SU-DHL-6 (cell line): ENCODE results near the gene INPP5A.

Experiments
- H2AFZ ChIP-seq: fragments of 200-600 bp; sonication (generic); 2 replicates; pipeline ENCODE4 v1.6.1; 2014; ENCODE audit warnings: low read depth, mild to moderate bottlenecking, moderate library complexity, mixed read lengths, antibody characterized with exemption, low read length; ENCODE audit not compliant: severe bottlenecking
- H3F3A ChIP-seq: fragments of 200-600 bp; shearing (Covaris generic); 2 replicates; pipeline ENCODE4 v1.6.0; 2016; ENCODE audit warnings: antibody characterized with exemption, mild to moderate bottlenecking; ENCODE audit not compliant: insufficient read depth
- H3K27ac ChIP-seq: fragments of 200-600 bp; sonication (generic); 2 replicates; pipeline ENCODE4 v1.5.1; 2016; ENCODE audit warnings: low read depth, mild to moderate bottlenecking, low read length, moderate library complexity, mixed read lengths
- H3K27me3 ChIP-seq: fragments of 200-600 bp; sonication (generic), shearing (Covaris generic); 2 replicates; pipeline ENCODE4 v1.6.0; 2014; ENCODE audit warnings: mild to moderate bottlenecking, low read length
- H3K36me3 ChIP-seq: fragments of 200-600 bp; sonication (generic); 2 replicates; pipeline ENCODE4 v1.6.1; 2014; ENCODE audit warnings: mild to moderate bottlenecking, low read length, mixed read lengths
- H3K4me2 ChIP-seq: fragments of 300-600, 200-600 bp; shearing (Covaris generic), sonication (generic); 2 replicates; pipeline ENCODE4 v1.6.0; 2014; ENCODE audit warnings: low read length, low read depth, mild to moderate bottlenecking; ENCODE audit not compliant: poor library complexity, severe bottlenecking
- H3K4me3 ChIP-seq: fragments of 200-600 bp; sonication (generic); 2 replicates; pipeline ENCODE4 v1.5.1; 2014; ENCODE audit warnings: antibody characterized with exemption, low read length, mild to moderate bottlenecking, mixed read lengths; ENCODE audit not compliant: insufficient read depth, poor library complexity, severe bottlenecking
- H3K79me2 ChIP-seq: fragments of 200-600 bp; sonication (generic); 2 replicates; pipeline ENCODE4 v1.6.1; 2014; ENCODE audit warnings: mild to moderate bottlenecking, low read length, moderate library complexity; ENCODE audit not compliant: insufficient read depth
- H3K9ac ChIP-seq: fragments of 200-600 bp; sonication (generic); 2 replicates; pipeline ENCODE4 v1.7.0; 2014; ENCODE audit warnings: mild to moderate bottlenecking, low read length
- H3K9me2 ChIP-seq: fragments of 200-600 bp; sonication (generic); replicated peaks from 2 replicates; pipeline ENCODE4 v1.6.1; 2014; ENCODE audit warnings: low read length; ENCODE audit not compliant: insufficient read depth
- H3K9me3 ChIP-seq: fragments of 200-600 bp; sonication (generic); 2 replicates; pipeline ENCODE4 v1.6.1; 2014; ENCODE audit warnings: low read length, mixed read lengths; ENCODE audit not compliant: insufficient read depth
- H4K20me1 ChIP-seq: fragments of 200-600 bp; sonication (generic); 2 replicates; pipeline ENCODE4 v1.6.1; 2014; ENCODE audit warnings: low read depth, mild to moderate bottlenecking, antibody characterized with exemption, low read length, moderate library complexity, mixed read lengths
- CTCF ChIP-seq: fragments of 200-600 bp; sonication (generic); IDR thresholded peaks from one replicate; pipeline ENCODE4 v1.5.1; 2017; ENCODE audit warnings: antibody characterized with exemption, mild to moderate bottlenecking, low read length, moderate library complexity; ENCODE audit not compliant: insufficient read depth, poor library complexity, severe bottlenecking
- EZH2phosphoT487 ChIP-seq: fragments of 200-600 bp; sonication (generic), shearing (Covaris generic); conservative IDR thresholded peaks from 2 replicates; pipeline ENCODE4 v1.6.1; 2018; ENCODE audit warnings: mild to moderate bottlenecking, antibody characterized with exemption, low read length, moderate library complexity, mixed read lengths

The INPP5A gene

GRCh38 chr10:132563485-132564248 is 26.1 kb downstream of the INPP5A start:
- H2AFZ ChIP-seq, result no peak overlapping the region
- no peaks in the 10 kb centered on the region for H4K20me1 ChIP-seq
- H3K27ac ChIP-seq, result no peak overlapping the region
- H3K9me3 ChIP-seq, result no peaks in the 10 kb centered on the region
- H3K4me2 ChIP-seq, result no peak overlapping the region
- H3K79me2 ChIP-seq, result no peaks in the 10 kb centered on the region
- H3K36me3 ChIP-seq, result no peaks in the 10 kb centered on the region
- H3K27me3 ChIP-seq, result no peaks in the 10 kb centered on the region; the same call in 1 of the 2 replicates
- no peaks in the 10 kb centered on the region for H3K9me2 ChIP-seq
- no peak for TF ChIP-seq EZH2phosphoT487
- no peak for TF ChIP-seq CTCF
- no peak overlapping the region for H3K4me3 ChIP-seq
- H3K9ac ChIP-seq, result no peak overlapping the region
- no peaks in the 10 kb centered on the region for H3F3A ChIP-seq

- Histone ChIP-seq H2AFZ (no peak overlapping the region), H4K20me1 (no peaks in the 10 kb centered on the region), H3K9ac (no peak overlapping the region), H3K9me3 (no peaks in the 10 kb centered on the region), H3K4me3 (no peak overlapping the region), H3K27me3 (no peaks in the 10 kb centered on the region; the same call in 1 of the 2 replicates), H3K4me2 (no peak overlapping the region), H3K36me3 (no peaks in the 10 kb centered on the region), H3K9me2 (no peaks in the 10 kb centered on the region), H3K79me2 (no peaks in the 10 kb centered on the region), H3F3A (no peaks in the 10 kb centered on the region), H3K27ac (no peak overlapping the region)
- no peak for TF ChIP-seq CTCF
- TF ChIP-seq EZH2phosphoT487, result no peak
These were observed 26.6 kb downstream of the INPP5A start for GRCh38 chr10:132564249-132564605.

GRCh38 chr10:132564690-132565089 is 27.1 kb downstream of the INPP5A start:
- Histone ChIP-seq H3K79me2 (no peaks in the 10 kb centered on the region), H3K9me2 (no peaks in the 10 kb centered on the region), H3K36me3 (no peaks in the 10 kb centered on the region), H3K27ac (no peak overlapping the region), H3K9me3 (no peaks in the 10 kb centered on the region), H3K4me2 (no peak overlapping the region), H3F3A (no peaks in the 10 kb centered on the region), H3K27me3 (no peaks in the 10 kb centered on the region; the same call in 1 of the 2 replicates), H3K4me3 (no peak overlapping the region), H2AFZ (no peak overlapping the region), H4K20me1 (no peaks in the 10 kb centered on the region), H3K9ac (no peak overlapping the region)
- TF ChIP-seq CTCF, result no peak
